GM18526 (cell line): ENCODE results near the gene BCAT1.

Experiments
- POLR2A ChIP-seq: IDR thresholded peaks from 3 replicates; pipeline ENCODE4 v1.6.1; 2011; ENCODE audit not compliant: insufficient read length; ENCODE audit errors: extremely low read depth

The BCAT1 gene

GRCh38 chr12:24943947-24944600, 4.8 kb downstream of the BCAT1 start:
- TF ChIP-seq POLR2A: no peak

- no peak for TF ChIP-seq POLR2A
Observed at GRCh38 chr12:24940157-24940556, 8.7 kb downstream of the BCAT1 start.

- no peak for TF ChIP-seq POLR2A
Observed at GRCh38 chr12:24938341-24938740, 10.6 kb downstream of the BCAT1 start.

- no peak for TF ChIP-seq POLR2A
Observed at GRCh38 chr12:24937553-24938244, 11.2 kb downstream of the BCAT1 start.

- no peak for TF ChIP-seq POLR2A
Observed at GRCh38 chr12:24933694-24934407, 15.1 kb downstream of the BCAT1 start.

GRCh38 chr12:24931666-24932405, 17.1 kb downstream of the BCAT1 start:
- TF ChIP-seq POLR2A: no peak

- no peak for TF ChIP-seq POLR2A
Observed at GRCh38 chr12:24929953-24930352, 18.9 kb downstream of the BCAT1 start.

- TF ChIP-seq POLR2A: no peak
Observed at GRCh38 chr12:24928131-24928530, 20.8 kb downstream of the BCAT1 start.

- no peak for TF ChIP-seq POLR2A
Observed at GRCh38 chr12:24922090-24922489, 26.8 kb downstream of the BCAT1 start.

GRCh38 chr12:24921251-24922038, 27.5 kb downstream of the BCAT1 start:
- no peak for TF ChIP-seq POLR2A

GRCh38 chr12:24920141-24920540, 28.8 kb downstream of the BCAT1 start:
- TF ChIP-seq POLR2A: no peak

- no peak for TF ChIP-seq POLR2A
Observed at GRCh38 chr12:24919346-24920001, 29.4 kb downstream of the BCAT1 start.

GRCh38 chr12:24918596-24918995, 30.3 kb downstream of the BCAT1 start:
- no peak for TF ChIP-seq POLR2A

- no peak for TF ChIP-seq POLR2A
Observed at GRCh38 chr12:24915501-24915900, 33.4 kb downstream of the BCAT1 start.

- TF ChIP-seq POLR2A: no peak
Observed at GRCh38 chr12:24913953-24914352, 34.9 kb downstream of the BCAT1 start.

GRCh38 chr12:24913130-24913529, 35.8 kb downstream of the BCAT1 start:
- no peak for TF ChIP-seq POLR2A
